Sigmoid colon (tissue), 7 donors: ENCODE measurements around the gene GPX6. TPM values are rescaled to one million over a fixed set of nuclear protein-coding genes. Genes with fewer than 3 reads are reported as not detected.

Experiments used
- DNase-seq: peaks from one replicate; pipeline ENCODE4 v3.0.0-alpha.2; 2019
- H3K27ac ChIP-seq, 4 donors: fragments of 200-600 bp; sonication (generic); one replicate each; pipeline ENCODE4 v1.5.1; 2016 to 2019; ENCODE audit warnings: mild to moderate bottlenecking in 1 of 4
- H3K27me3 ChIP-seq, 3 donors: fragments of 200-600 bp; sonication (generic); one replicate each; pipeline ENCODE4 v1.5.1; 2019; ENCODE audit warnings: mild to moderate bottlenecking in 1 of 3
- H3K36me3 ChIP-seq, 4 donors: fragments of 200-600 bp; sonication (generic); one replicate each; pipeline ENCODE4 v1.5.1; 2016 to 2019
- H3K4me1 ChIP-seq, 4 donors: fragments of 200-600 bp; sonication (generic); one replicate each; pipeline ENCODE4 v1.5.1; 2017 to 2019
- H3K4me3 ChIP-seq, 4 donors: fragments of 200-600 bp; sonication (generic); one replicate each; pipeline ENCODE4 v1.5.1; 2017 to 2019; ENCODE audit warnings: mild to moderate bottlenecking in 2 of 4, moderate library complexity in 1 of 4
- H3K9me3 ChIP-seq, 4 donors: fragments of 200-600 bp in 3 of 4; sonication (generic) in 3 of 4; one replicate each; pipeline versions ENCODE4 v1.5.1 to v1.6.1; 2013 to 2019
- CTCF ChIP-seq, 4 experiments: fragments of 450-650 bp in 3 of 4; fragments of 200-600 bp in 1 of 4; IDR thresholded peaks; one replicate each; pipeline ENCODE4 v1.5.1; 2016 to 2019; ENCODE audit warnings: antibody characterized with exemption in 4 of 4, mild to moderate bottlenecking in 3 of 4, moderate library complexity in 2 of 4
- EP300 ChIP-seq, 4 donors: sonication (generic); formaldehyde crosslinking; IDR thresholded peaks; one replicate each; pipeline ENCODE4 v1.6.1; 2017; ENCODE audit warnings: antibody characterized with exemption in 4 of 4
- POLR2A ChIP-seq, 2 donors: fragments of 450-650 bp; IDR thresholded peaks; one replicate each; pipeline ENCODE4 v1.6.1; 2016; ENCODE audit warnings: antibody characterized with exemption in 2 of 2, mild to moderate bottlenecking in 2 of 2, moderate library complexity in 2 of 2
- POLR2AphosphoS5 ChIP-seq, 4 donors: sonication (generic); formaldehyde crosslinking; IDR thresholded peaks; one replicate each; pipeline ENCODE4 v1.6.1; 2017; ENCODE audit warnings: antibody characterized with exemption in 4 of 4
- WGBS, 2 donors: extraction: QIAGEN DNeasy Blood & Tissue Kit; methylation state at CpG; one replicate each; pipeline ENCODE4 v1.1.7; 2013; 5-methylcytosine and 5-hydroxymethylcytosine counted together
- intact Hi-C: fragments of 100-400 bp; cut with DNase I; formaldehyde crosslinking; loops from one replicate; pipeline ENCODE4 v1.15.1; 2023
- polyA plus RNA-seq, 3 donors: library from polyadenylated mRNA; stranded (reverse); fragments of 200-250 nt; gene quantifications; one replicate each; pipeline ENCODE4 v1.2.3, GENCODE V29; 2013
- total RNA-seq, 4 donors: library from RNA; depleted of rRNA; stranded (reverse); fragments of >200 nt; gene quantifications; one replicate each; pipeline ENCODE4 v1.1.0, GENCODE V29; 2016
- donor health status: healthy with polysubstance abuse.
- donor health status: Bipolar disorder and iron deficiency.
- donor health status: healthy.

GPX6 gene
- total and polyA plus RNA-seq, 7 donors = not detected

GRCh38 chr6:28489366-28490204 lies 26.0 kb downstream of the GPX6 start:
- peak overlapping the region in 1 of 4 donors; percentile 10 for H3K27ac ChIP-seq
- H3K27me3 ChIP-seq = peaks cover 9 to 54% (median 18%) of the 10 kb centered on the region in 3 donors
- peak overlapping the region in 3 of 4 donors; percentile 6 to 40 (median 37) for H3K4me3 ChIP-seq
- intact Hi-C loops = no loop called here
- H3K36me3 ChIP-seq = no peaks in the 10 kb centered on the region
- 4 to 11% methylated on average over 40 of the region's 40 CpGs for WGBS, 2 donors
- H3K4me1 ChIP-seq = peaks cover 0 to 8% (median 0%) of the 10 kb centered on the region in 4 donors
- TF ChIP-seq CTCF (IDR thresholded peaks at IDR 0.05) (no peak), POLR2AphosphoS5 (IDR thresholded peaks at IDR 0.05) (no peak), EP300 (IDR thresholded peaks at IDR 0.05) (no peak), POLR2A (IDR thresholded peaks at IDR 0.05) (no peak)
- DNase-seq = peak; percentile 74
- no peaks in the 10 kb centered on the region for H3K9me3 ChIP-seq

- no peak overlapping the region for H3K27ac ChIP-seq
- peaks cover 0 to 8% (median 0%) of the 10 kb centered on the region in 4 donors for H3K4me1 ChIP-seq
- DNase-seq = no peak
- H3K27me3 ChIP-seq = peaks cover 9 to 54% (median 18%) of the 10 kb centered on the region in 3 donors
- no peaks in the 10 kb centered on the region for H3K9me3 ChIP-seq
- no peak for TF ChIP-seq CTCF (IDR thresholded peaks at IDR 0.05)
- no peak for TF ChIP-seq POLR2A (IDR thresholded peaks at IDR 0.05)
- no peak for TF ChIP-seq POLR2AphosphoS5 (IDR thresholded peaks at IDR 0.05)
- no peak for TF ChIP-seq EP300 (IDR thresholded peaks at IDR 0.05)
- WGBS, 2 donors = 23 to 49% methylated on average over 14 of the region's 14 CpGs
- intact Hi-C loops = no loop called here
- no peaks in the 10 kb centered on the region for H3K36me3 ChIP-seq
- peak overlapping the region in 1 of 4 donors; percentile 37 for H3K4me3 ChIP-seq
Measured at GRCh38 chr6:28488916-28489365, 26.7 kb downstream of the GPX6 start.

- Histone ChIP-seq H3K27me3 (peaks cover 9 to 48% (median 18%) of the 10 kb centered on the region in 3 donors), H3K9me3 (no peaks in the 10 kb centered on the region), H3K27ac (no peak overlapping the region), H3K4me1 (peaks cover 0 to 8% (median 0%) of the 10 kb centered on the region in 4 donors), H3K4me3 (no peak overlapping the region), H3K36me3 (no peaks in the 10 kb centered on the region)
- 64 to 82% methylated on average over 3 of the region's 3 CpGs for WGBS, 2 donors
- no peak for DNase-seq
- TF ChIP-seq POLR2A (IDR thresholded peaks at IDR 0.05) = no peak
- no peak for TF ChIP-seq EP300 (IDR thresholded peaks at IDR 0.05)
- TF ChIP-seq POLR2AphosphoS5 (IDR thresholded peaks at IDR 0.05) = no peak
- TF ChIP-seq CTCF (IDR thresholded peaks at IDR 0.05) = no peak
- intact Hi-C loops = no loop called here
Measured at GRCh38 chr6:28486988-28487742, 28.4 kb downstream of the GPX6 start.

- H3K9me3 ChIP-seq = no peaks in the 10 kb centered on the region
- no peak for DNase-seq
- 95 to 98% methylated on average over 1 of the region's 1 CpG for WGBS, 2 donors
- no peak overlapping the region for H3K4me3 ChIP-seq
- H3K4me1 ChIP-seq = peaks cover 0 to 8% (median 0%) of the 10 kb centered on the region in 4 donors
- peaks cover 6 to 42% (median 18%) of the 10 kb centered on the region in 3 donors for H3K27me3 ChIP-seq
- H3K27ac ChIP-seq = no peak overlapping the region
- no peaks in the 10 kb centered on the region for H3K36me3 ChIP-seq
- intact Hi-C loops = no loop called here
- TF ChIP-seq EP300 (IDR thresholded peaks at IDR 0.05) (no peak), POLR2AphosphoS5 (IDR thresholded peaks at IDR 0.05) (no peak), CTCF (IDR thresholded peaks at IDR 0.05) (no peak), POLR2A (IDR thresholded peaks at IDR 0.05) (no peak)
Measured at GRCh38 chr6:28486533-28486932, 29.1 kb downstream of the GPX6 start.
